HUES48 (cell line): Measurements from ENCODE around the gene SLC30A10.
A peak's percentile ranks its signal among the peaks of the same experiment; 100 is the strongest.
"Not testable (repeated sequence)": the region's sequence is repeated elsewhere in the genome, so short reads cannot be mapped to it uniquely, and the experiment has no call there.

ENCODE experiments used
- H3K27ac ChIP-seq: one replicate; pipeline ENCODE4 v1.7.0; 2013; ENCODE audit warnings: low read depth, low read length, inconsistent platforms
- H3K27me3 ChIP-seq: 2 replicates; pipeline ENCODE4 v1.6.1; 2013; ENCODE audit warnings: mild to moderate bottlenecking, low read length; ENCODE audit not compliant: control insufficient read depth, insufficient read depth
- H3K36me3 ChIP-seq: 2 replicates; pipeline ENCODE4 v1.6.1; 2013; ENCODE audit warnings: low read length; ENCODE audit not compliant: control insufficient read depth, insufficient read depth
- H3K4me1 ChIP-seq: 2 replicates; pipeline ENCODE4 v1.6.1; 2013; ENCODE audit warnings: mild to moderate bottlenecking, low read length; ENCODE audit not compliant: control insufficient read depth, insufficient read depth
- H3K4me3 ChIP-seq: 2 replicates; pipeline ENCODE4 v1.5.1; 2013; ENCODE audit warnings: mild to moderate bottlenecking, low read depth, low read length
- H3K9ac ChIP-seq: 2 replicates; pipeline ENCODE4 v1.6.1; 2013; ENCODE audit warnings: mild to moderate bottlenecking, low read depth, low read length, moderate library complexity
- H3K9me3 ChIP-seq: 2 replicates; pipeline ENCODE4 v1.6.1; 2013; ENCODE audit warnings: low read length; ENCODE audit not compliant: control insufficient read depth, insufficient read depth

The SLC30A10 gene

DNA sequence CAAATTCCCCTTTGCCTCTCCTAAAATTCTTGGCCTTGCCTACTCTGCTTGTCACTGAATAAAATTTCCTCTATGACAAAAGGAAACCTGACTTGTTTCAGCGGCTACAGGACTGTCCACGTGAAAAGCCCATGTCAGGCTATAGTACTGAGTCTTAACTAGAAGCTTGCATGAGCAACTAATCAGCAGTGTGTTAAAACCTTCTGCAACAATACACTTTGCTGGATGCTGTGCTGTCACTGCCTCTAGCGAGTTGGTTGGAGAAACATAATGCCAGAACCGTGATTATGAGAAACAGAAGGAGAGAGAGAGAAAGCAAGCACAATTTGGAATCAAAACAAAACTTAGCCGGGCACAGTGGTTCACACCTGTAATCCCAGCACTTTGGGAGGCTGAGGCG is 25.7 kb upstream of the SLC30A10 start:
- no peak overlapping the region for H3K27ac ChIP-seq
- no peak overlapping the region for H3K9ac ChIP-seq
- no peaks in the 10 kb centered on the region for H3K4me1 ChIP-seq
- no peaks in the 10 kb centered on the region for H3K9me3 ChIP-seq
- no peak overlapping the region for H3K4me3 ChIP-seq
- no peaks in the 10 kb centered on the region for H3K36me3 ChIP-seq
- no peaks in the 10 kb centered on the region for H3K27me3 ChIP-seq

DNA sequence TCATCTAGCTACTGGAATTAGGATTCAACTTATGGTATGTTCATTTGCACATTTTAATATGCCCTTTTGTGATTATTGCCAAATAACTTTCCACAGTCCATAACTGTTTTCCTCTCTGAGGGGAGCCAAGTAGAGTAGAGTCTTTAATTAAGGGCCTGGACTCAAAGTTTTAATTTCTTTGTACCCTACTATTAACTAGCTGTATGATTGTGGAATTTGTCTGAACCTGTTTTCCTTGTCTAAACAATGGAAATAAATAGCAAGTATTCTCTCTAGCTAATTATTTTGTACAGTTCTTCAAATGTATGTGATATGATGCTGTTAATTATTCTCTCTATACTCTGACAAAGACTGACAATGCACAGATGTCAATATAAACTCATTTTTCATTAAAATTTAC is 24.0 kb upstream of the SLC30A10 start:
- no peak overlapping the region for H3K27ac ChIP-seq
- H3K9ac ChIP-seq = no peak overlapping the region
- no peak overlapping the region for H3K4me3 ChIP-seq
- H3K27me3 ChIP-seq = no peaks in the 10 kb centered on the region
- H3K9me3 ChIP-seq = no peaks in the 10 kb centered on the region
- H3K4me1 ChIP-seq = no peaks in the 10 kb centered on the region
- no peaks in the 10 kb centered on the region for H3K36me3 ChIP-seq

- not testable (repeated sequence) for H3K4me3 ChIP-seq, H3K27me3 ChIP-seq, H3K4me1 ChIP-seq, H3K27ac ChIP-seq, H3K9me3 ChIP-seq, H3K36me3 ChIP-seq, H3K9ac ChIP-seq
Observed at GRCh38 chr1:219949227-219949626, 20.9 kb upstream of the SLC30A10 start.

DNA sequence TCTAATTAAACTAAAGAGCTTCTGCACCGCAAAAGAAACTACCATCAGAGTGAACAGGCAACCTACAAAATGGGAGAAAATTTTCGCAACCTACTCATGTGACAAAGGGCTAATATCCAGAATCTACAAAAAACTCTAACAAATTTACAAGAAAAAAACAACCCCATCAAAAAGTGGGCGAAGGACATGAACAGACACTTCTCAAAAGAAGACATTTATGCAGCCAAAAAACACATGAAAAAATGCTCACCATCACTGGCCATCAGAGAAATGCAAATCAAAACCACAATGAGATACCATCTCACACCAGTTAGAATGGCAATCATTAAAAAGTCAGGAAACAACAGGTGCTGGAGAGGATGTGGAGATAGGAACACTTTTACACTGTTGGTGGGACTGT is 20.4 kb upstream of the SLC30A10 start:
- H3K4me3 ChIP-seq, H3K27me3 ChIP-seq, H3K9me3 ChIP-seq, H3K27ac ChIP-seq, H3K9ac ChIP-seq, H3K4me1 ChIP-seq, H3K36me3 ChIP-seq: not testable (repeated sequence)

DNA sequence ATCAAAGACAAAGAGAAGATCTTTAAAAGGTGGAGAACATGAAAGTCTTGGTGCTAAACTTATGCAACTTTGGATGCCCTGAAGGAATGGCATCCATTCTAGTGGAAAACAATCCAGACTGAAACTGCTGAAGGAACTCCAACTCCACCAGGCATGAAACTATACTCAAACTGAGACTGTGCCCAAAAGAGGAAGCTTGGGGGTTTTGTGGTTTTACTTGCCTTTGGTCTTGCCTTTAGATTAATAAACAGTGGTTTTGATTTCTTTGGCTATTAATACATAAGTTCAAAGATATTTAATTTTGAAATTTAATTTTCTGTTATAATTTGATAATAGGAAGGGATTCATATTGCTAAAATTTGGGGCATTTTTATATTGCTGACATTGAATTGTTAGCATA is 17.4 kb upstream of the SLC30A10 start:
- H3K4me3 ChIP-seq = no peak overlapping the region
- no peaks in the 10 kb centered on the region for H3K36me3 ChIP-seq
- H3K9me3 ChIP-seq = no peaks in the 10 kb centered on the region
- H3K27me3 ChIP-seq = no peaks in the 10 kb centered on the region
- H3K9ac ChIP-seq = no peak overlapping the region
- no peak overlapping the region for H3K27ac ChIP-seq
- H3K4me1 ChIP-seq = no peaks in the 10 kb centered on the region

GRCh38 chr1:219941179-219942118 is 13.1 kb upstream of the SLC30A10 start:
- Histone ChIP-seq H3K9me3 (no peaks in the 10 kb centered on the region), H3K27me3 (no peaks in the 10 kb centered on the region), H3K36me3 (no peaks in the 10 kb centered on the region), H3K4me3 (no peak overlapping the region), H3K4me1 (no peaks in the 10 kb centered on the region), H3K27ac (no peak overlapping the region), H3K9ac (no peak overlapping the region)

DNA sequence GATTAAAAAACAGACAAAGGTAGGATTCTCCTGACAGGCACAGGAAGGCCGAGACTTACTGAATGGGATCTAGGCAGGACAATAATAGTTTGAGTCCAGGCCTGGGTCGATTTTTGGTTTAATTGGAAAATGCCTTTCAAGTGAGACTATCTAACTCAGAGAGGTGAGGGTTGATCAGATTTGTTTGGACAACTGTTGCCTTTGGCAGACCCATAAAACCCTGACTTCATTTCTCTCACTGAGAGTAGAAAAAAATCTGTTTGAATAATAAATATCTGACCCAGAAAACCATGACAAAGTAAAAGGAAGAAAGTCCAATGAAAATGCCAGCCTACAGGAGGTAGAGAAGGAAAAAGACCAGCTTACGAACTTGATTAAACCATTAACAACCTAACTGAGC is 12.3 kb upstream of the SLC30A10 start:
- Histone ChIP-seq H3K4me3 (no peak overlapping the region), H3K9me3 (no peaks in the 10 kb centered on the region), H3K27ac (no peak overlapping the region), H3K9ac (no peak overlapping the region), H3K27me3 (no peaks in the 10 kb centered on the region), H3K4me1 (no peaks in the 10 kb centered on the region), H3K36me3 (no peaks in the 10 kb centered on the region)

DNA sequence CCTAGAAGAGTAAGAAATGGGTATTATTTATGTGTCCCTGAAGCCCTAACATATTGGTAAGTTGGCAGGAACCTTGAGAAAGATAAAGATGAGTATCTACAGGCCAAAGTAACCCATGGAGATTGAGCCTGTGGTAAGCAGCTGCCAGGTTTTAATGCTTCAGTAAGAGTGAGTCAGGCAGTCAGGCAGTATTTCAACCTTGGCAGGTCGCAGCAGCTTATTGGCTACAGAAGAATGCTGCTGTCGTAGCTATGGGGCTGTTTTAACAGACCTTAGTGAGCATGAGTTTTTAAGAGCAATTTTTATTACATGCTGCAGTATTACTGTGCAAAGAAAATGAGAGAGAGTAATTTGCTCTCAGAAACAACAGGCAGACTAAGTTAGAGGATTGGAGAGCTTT is 10.3 kb upstream of the SLC30A10 start:
- Histone ChIP-seq H3K36me3 (no peaks in the 10 kb centered on the region), H3K4me1 (no peaks in the 10 kb centered on the region), H3K27ac (no peak overlapping the region), H3K4me3 (no peak overlapping the region), H3K9ac (no peak overlapping the region), H3K9me3 (no peaks in the 10 kb centered on the region), H3K27me3 (no peaks in the 10 kb centered on the region)

DNA sequence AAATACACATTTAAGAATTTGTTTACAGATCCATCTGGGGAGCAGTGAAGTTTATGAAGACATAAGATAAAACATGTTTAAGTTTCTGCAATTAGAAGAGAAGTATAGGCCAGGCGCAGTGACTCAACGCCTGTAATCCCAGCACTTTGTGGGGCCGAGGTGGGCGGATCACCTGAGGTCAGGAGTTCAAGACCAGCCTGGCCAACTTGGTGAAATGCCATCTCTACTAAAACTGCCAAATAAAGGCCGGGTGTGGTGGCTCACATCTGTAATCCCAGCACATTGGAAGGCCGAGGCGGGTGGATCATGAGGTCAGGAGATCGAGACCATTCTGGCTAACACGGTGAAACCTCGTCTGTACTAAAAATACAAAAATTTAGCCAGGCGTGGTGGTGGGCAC is 5.4 kb upstream of the SLC30A10 start:
- not testable (repeated sequence) for H3K4me3 ChIP-seq, H3K36me3 ChIP-seq, H3K9ac ChIP-seq, H3K27me3 ChIP-seq, H3K9me3 ChIP-seq, H3K27ac ChIP-seq, H3K4me1 ChIP-seq

GRCh38 chr1:219931033-219931432 is 2.7 kb upstream of the SLC30A10 start:
- no peak overlapping the region for H3K27ac ChIP-seq
- H3K9ac ChIP-seq = no peak overlapping the region
- H3K36me3 ChIP-seq = no peaks in the 10 kb centered on the region

DNA sequence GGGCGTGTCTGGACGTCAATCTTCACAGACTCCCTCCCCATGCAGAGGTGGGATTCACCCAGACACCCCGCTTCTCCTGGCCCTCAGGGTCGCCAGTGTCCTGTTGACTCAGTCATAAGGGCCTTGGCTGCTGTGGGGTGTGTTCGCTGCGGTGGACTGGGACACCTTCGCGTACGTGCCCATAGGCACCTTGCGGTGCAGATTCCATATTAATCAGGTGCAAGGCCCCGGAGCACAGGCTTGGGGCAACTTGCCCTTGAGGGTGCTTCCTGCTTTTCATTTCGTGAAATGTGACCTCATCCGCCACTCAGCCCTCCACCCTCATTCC is 398 bp upstream of the SLC30A10 start:
- no peak overlapping the region for H3K9ac ChIP-seq
- H3K27me3 ChIP-seq = peaks cover 33% of the 10 kb centered on the region
- H3K27ac ChIP-seq = no peak overlapping the region
- H3K36me3 ChIP-seq = no peaks in the 10 kb centered on the region
- peak overlapping the region; percentile 74 for H3K4me3 ChIP-seq
- H3K9me3 ChIP-seq = no peaks in the 10 kb centered on the region
- H3K4me1 ChIP-seq = 0 out of 2 replicates have a peak, but pooled peaks cover 2% of the 10 kb centered on the region

More at GRCh38 chr1:219931033-219931432, 2.7 kb upstream of the SLC30A10 start:
- no peak overlapping the region for H3K4me3 ChIP-seq
- 0 out of 2 replicates have a peak, but pooled peaks cover 2% of the 10 kb centered on the region for H3K4me1 ChIP-seq
- H3K27me3 ChIP-seq = peaks cover 33% of the 10 kb centered on the region
- H3K9me3 ChIP-seq = no peaks in the 10 kb centered on the region
